T-helper 17 cell (primary cell): ENCODE results near the gene GKN2. TPM values are rescaled to one million over a fixed set of nuclear protein-coding genes. Genes with fewer than 3 reads are reported as not detected.

ENCODE experiments used
- ATAC-seq: fragments of 150-1000 bp; cut with Tn5 transposase; 2 replicates; pipeline ENCODE4 v1.10.0; 2021; ENCODE audit warnings: mild to moderate bottlenecking, moderate library complexity
- DNase-seq, 3 donors: peaks; one replicate each; pipeline versions ENCODE4 v3.0.0 to v3.0.0-alpha.2; 2020 to 2021
- H3K9me3 ChIP-seq: one replicate; pipeline ENCODE4 v1.7.0; 2013; ENCODE audit warnings: low read length, mild to moderate bottlenecking; ENCODE audit not compliant: control insufficient read depth, poor library complexity, severe bottlenecking
- H3K27ac Mint-ChIP-seq: one replicate; pipeline ENCODE4 v1.8.0; 2022; ENCODE audit warnings: mild to moderate bottlenecking, moderate library complexity, mixed read lengths
- H3K27me3 Mint-ChIP-seq: one replicate; pipeline ENCODE4 v1.8.0; 2022; ENCODE audit warnings: mixed read lengths
- H3K36me3 Mint-ChIP-seq: one replicate; pipeline ENCODE4 v1.8.0; 2022; ENCODE audit warnings: low read depth, mixed read lengths
- H3K4me1 Mint-ChIP-seq: one replicate; pipeline ENCODE4 v1.8.0; 2022; ENCODE audit warnings: mild to moderate bottlenecking, mixed read lengths
- H3K4me3 Mint-ChIP-seq: one replicate; pipeline ENCODE4 v1.8.0; 2022; ENCODE audit warnings: mild to moderate bottlenecking, moderate library complexity, mixed read lengths
- total RNA-seq, 4 donors: library from RNA in 2 of 4; stranded (reverse) in 2 of 4; gene quantifications; one replicate each; pipeline ENCODE4 v1.2.3 and lab custom pipeline; 2022 to 2026

Gene GKN2
- total RNA-seq, result not detected
- 0 reads per million in 2 donors for total RNA-seq (lab: John Stamatoyannopoulos, UW)

GRCh38 chr2:68952887-68953521 lies at the start of gene GKN2:
TSS of gene GKN2 (minus strand) at chr2:68952893. CDS start at chr2:68952861, 32 bp downstream.
- DNase-seq (no peak), ATAC-seq (no peak)
- Mint-ChIP-seq H3K27me3 (peaks cover 30% of the 10 kb centered on the region), H3K36me3 (peaks cover 2% of the 10 kb centered on the region), H3K4me3 (no peak within 1 kb of the TSS), H3K4me1 (no peaks in the 10 kb centered on the region), H3K27ac (no peak within 1 kb of the TSS)
- H3K9me3 ChIP-seq, result no peaks in the 10 kb centered on the region

GRCh38 chr2:69001879-69002278 lies 49.2 kb upstream of the GKN2 start:
- Mint-ChIP-seq H3K36me3 (no peaks in the 10 kb centered on the region), H3K27me3 (peaks cover 33% of the 10 kb centered on the region), H3K4me3 (no peak overlapping the region), H3K4me1 (no peaks in the 10 kb centered on the region), H3K27ac (no peak overlapping the region)
- ATAC-seq, result no peak
- DNase-seq, result no peak
- peaks cover 9% of the 10 kb centered on the region for H3K9me3 ChIP-seq

- Mint-ChIP-seq H3K27me3 (peaks cover 39% of the 10 kb centered on the region), H3K4me1 (no peaks in the 10 kb centered on the region), H3K36me3 (no peaks in the 10 kb centered on the region), H3K27ac (no peak overlapping the region), H3K4me3 (no peak overlapping the region)
- ATAC-seq, result no peak
- DNase-seq, result no peak
- peaks cover 9% of the 10 kb centered on the region for H3K9me3 ChIP-seq
Observed at GRCh38 chr2:68997401-68997800, 44.7 kb upstream of the GKN2 start.

GRCh38 chr2:68995916-68996315 lies 43.2 kb upstream of the GKN2 start:
- H3K27me3 Mint-ChIP-seq, result peaks cover 44% of the 10 kb centered on the region
- no peaks in the 10 kb centered on the region for H3K4me1 Mint-ChIP-seq
- DNase-seq (no peak), ATAC-seq (no peak)
- no peak overlapping the region for H3K4me3 Mint-ChIP-seq
- H3K27ac Mint-ChIP-seq, result no peak overlapping the region
- no peaks in the 10 kb centered on the region for H3K9me3 ChIP-seq
- H3K36me3 Mint-ChIP-seq, result no peaks in the 10 kb centered on the region

- Mint-ChIP-seq H3K4me1 (no peaks in the 10 kb centered on the region), H3K27me3 (peaks cover 46% of the 10 kb centered on the region), H3K36me3 (peaks cover 2% of the 10 kb centered on the region), H3K27ac (no peak overlapping the region), H3K4me3 (no peak overlapping the region)
- ATAC-seq (no peak), DNase-seq (no peak)
- H3K9me3 ChIP-seq, result no peaks in the 10 kb centered on the region
Observed at GRCh38 chr2:68994864-68995263, 42.2 kb upstream of the GKN2 start.

GRCh38 chr2:68993660-68994059 lies 41.0 kb upstream of the GKN2 start:
- H3K36me3 Mint-ChIP-seq, result peaks cover 2% of the 10 kb centered on the region
- no peak for ATAC-seq

GRCh38 chr2:68992933-68993332 lies 40.2 kb upstream of the GKN2 start:
- peaks cover 2% of the 10 kb centered on the region for H3K36me3 Mint-ChIP-seq
- peaks cover 46% of the 10 kb centered on the region for H3K27me3 Mint-ChIP-seq
- ATAC-seq (no peak), DNase-seq (no peak)
- no peaks in the 10 kb centered on the region for H3K9me3 ChIP-seq
- H3K4me3 Mint-ChIP-seq, result no peak overlapping the region
- no peaks in the 10 kb centered on the region for H3K4me1 Mint-ChIP-seq
- H3K27ac Mint-ChIP-seq, result no peak overlapping the region

More at GRCh38 chr2:68993660-68994059, 41.0 kb upstream of the GKN2 start:
- DNase-seq, result no peak
- H3K9me3 ChIP-seq, result no peaks in the 10 kb centered on the region
- H3K4me3 Mint-ChIP-seq, result no peak overlapping the region
- H3K27me3 Mint-ChIP-seq, result peaks cover 46% of the 10 kb centered on the region
- H3K4me1 Mint-ChIP-seq, result no peaks in the 10 kb centered on the region
- no peak overlapping the region for H3K27ac Mint-ChIP-seq

GRCh38 chr2:68992341-68992740 lies 39.6 kb upstream of the GKN2 start:
- Mint-ChIP-seq H3K4me3 (no peak overlapping the region), H3K27ac (no peak overlapping the region), H3K36me3 (peaks cover 2% of the 10 kb centered on the region), H3K4me1 (no peaks in the 10 kb centered on the region), H3K27me3 (peaks cover 46% of the 10 kb centered on the region)
- DNase-seq (no peak), ATAC-seq (no peak)
- H3K9me3 ChIP-seq, result no peaks in the 10 kb centered on the region

- H3K27me3 Mint-ChIP-seq, result peaks cover 25% of the 10 kb centered on the region
- H3K4me1 Mint-ChIP-seq, result no peaks in the 10 kb centered on the region
- peaks cover 2% of the 10 kb centered on the region for H3K36me3 Mint-ChIP-seq
- ATAC-seq, result no peak
- DNase-seq, result no peak
- H3K4me3 Mint-ChIP-seq, result no peak overlapping the region
- H3K27ac Mint-ChIP-seq, result no peak overlapping the region
- no peaks in the 10 kb centered on the region for H3K9me3 ChIP-seq
Observed at GRCh38 chr2:68989035-68989434, 36.3 kb upstream of the GKN2 start.

- ATAC-seq, result no peak
- Mint-ChIP-seq H3K4me3 (no peak overlapping the region), H3K4me1 (no peaks in the 10 kb centered on the region), H3K27ac (no peak overlapping the region), H3K27me3 (peaks cover 14% of the 10 kb centered on the region), H3K36me3 (peaks cover 2% of the 10 kb centered on the region)
- DNase-seq, result no peak
- H3K9me3 ChIP-seq, result no peaks in the 10 kb centered on the region
Observed at GRCh38 chr2:68987021-68987503, 34.4 kb upstream of the GKN2 start.

GRCh38 chr2:68980956-68981355 lies 28.3 kb upstream of the GKN2 start:
- Mint-ChIP-seq H3K4me3 (no peak overlapping the region), H3K27me3 (peaks cover 28% of the 10 kb centered on the region), H3K36me3 (peaks cover 3% of the 10 kb centered on the region), H3K27ac (no peak overlapping the region), H3K4me1 (no peaks in the 10 kb centered on the region)
- DNase-seq (no peak), ATAC-seq (no peak)
- no peaks in the 10 kb centered on the region for H3K9me3 ChIP-seq

GRCh38 chr2:68978098-68978497 lies 25.4 kb upstream of the GKN2 start:
- peaks cover 50% of the 10 kb centered on the region for H3K27me3 Mint-ChIP-seq
- ATAC-seq, result no peak
- no peaks in the 10 kb centered on the region for H3K4me1 Mint-ChIP-seq
- H3K36me3 Mint-ChIP-seq, result peaks cover 3% of the 10 kb centered on the region
- no peak overlapping the region for H3K4me3 Mint-ChIP-seq
- no peaks in the 10 kb centered on the region for H3K9me3 ChIP-seq
- DNase-seq, result no peak
- no peak overlapping the region for H3K27ac Mint-ChIP-seq

- H3K27ac Mint-ChIP-seq, result no peak overlapping the region
Observed at GRCh38 chr2:68977453-68977852, 24.8 kb upstream of the GKN2 start.

GRCh38 chr2:68975844-68976243 lies 23.2 kb upstream of the GKN2 start:
- Mint-ChIP-seq H3K36me3 (peaks cover 3% of the 10 kb centered on the region), H3K4me1 (no peaks in the 10 kb centered on the region), H3K27me3 (peaks cover 55% of the 10 kb centered on the region), H3K27ac (no peak overlapping the region), H3K4me3 (no peak overlapping the region)
- no peak for ATAC-seq
- DNase-seq, result no peak
- no peaks in the 10 kb centered on the region for H3K9me3 ChIP-seq

More at GRCh38 chr2:68977453-68977852, 24.8 kb upstream of the GKN2 start:
- Mint-ChIP-seq H3K4me3 (no peak overlapping the region), H3K4me1 (no peaks in the 10 kb centered on the region), H3K36me3 (peaks cover 3% of the 10 kb centered on the region), H3K27me3 (peaks cover 55% of the 10 kb centered on the region)
- DNase-seq (no peak), ATAC-seq (no peak)
- no peaks in the 10 kb centered on the region for H3K9me3 ChIP-seq
